Hepatic stellate cell (primary cell): Measurements from ENCODE around the gene MRRF.

Experiments used
- DNase-seq: peaks from one replicate; pipeline ENCODE4 v3.0.0; 2011; ENCODE audit warnings: low spot score

MRRF gene

GRCh38 chr9:122228568-122229484, 35.9 kb upstream of the MRRF start, which contains the start of gene LHX6:
LHX6 (minus strand) TSS chr9:122228957; CDS start chr9:122228740, 217 bp downstream.
- DNase-seq, result no peak

GRCh38 chr9:122229485-122229837, 35.2 kb upstream of the MRRF start:
- DNase-seq, result no peak

- no peak for DNase-seq
Observed at GRCh38 chr9:122232796-122233306, 31.8 kb upstream of the MRRF start.

- no peak for DNase-seq
Observed at GRCh38 chr9:122234022-122234748, 30.5 kb upstream of the MRRF start.

GRCh38 chr9:122236681-122237080, 28.0 kb upstream of the MRRF start:
- no peak for DNase-seq

GRCh38 chr9:122239722-122240121, 25.0 kb upstream of the MRRF start:
- DNase-seq, result no peak

GRCh38 chr9:122244349-122244748, 20.3 kb upstream of the MRRF start:
- DNase-seq, result no peak

GRCh38 chr9:122246666-122247065, 18.0 kb upstream of the MRRF start:
- no peak for DNase-seq

- no peak for DNase-seq
Observed at GRCh38 chr9:122248448-122248865, 16.2 kb upstream of the MRRF start.

GRCh38 chr9:122251351-122251750, 13.3 kb upstream of the MRRF start:
- DNase-seq, result no peak

- no peak for DNase-seq
Observed at GRCh38 chr9:122252796-122253195, 11.9 kb upstream of the MRRF start.

- no peak for DNase-seq
Observed at GRCh38 chr9:122254761-122255160, 9.9 kb upstream of the MRRF start.

GRCh38 chr9:122256206-122256605, 8.5 kb upstream of the MRRF start:
- no peak for DNase-seq

- DNase-seq, result no peak
Observed at GRCh38 chr9:122258886-122259415, 5.7 kb upstream of the MRRF start.

- DNase-seq, result peak; percentile 80
Observed at GRCh38 chr9:122261469-122261881, 3.2 kb upstream of the MRRF start.

GRCh38 chr9:122262073-122262472, 2.6 kb upstream of the MRRF start:
- no peak for DNase-seq

GRCh38 chr9:122263699-122264349, 858 bp upstream of the MRRF start:
- no peak for DNase-seq

- DNase-seq, result peak; percentile 17
Observed at GRCh38 chr9:122265149-122265915, 650 bp downstream of the MRRF start.

GRCh38 chr9:122268041-122268814, 3.5 kb downstream of the MRRF start:
- DNase-seq, result no peak

- DNase-seq, result no peak
Observed at GRCh38 chr9:122274055-122274454, 9.4 kb downstream of the MRRF start.

- no peak for DNase-seq
Observed at GRCh38 chr9:122276096-122276495, 11.4 kb downstream of the MRRF start.
